ENCODE results near the gene ANKFN1.
"Not testable (repeated sequence)": the region's sequence is repeated elsewhere in the genome, so short reads cannot be mapped to it uniquely, and the experiment has no call there.

ANKFN1 gene

DNA sequence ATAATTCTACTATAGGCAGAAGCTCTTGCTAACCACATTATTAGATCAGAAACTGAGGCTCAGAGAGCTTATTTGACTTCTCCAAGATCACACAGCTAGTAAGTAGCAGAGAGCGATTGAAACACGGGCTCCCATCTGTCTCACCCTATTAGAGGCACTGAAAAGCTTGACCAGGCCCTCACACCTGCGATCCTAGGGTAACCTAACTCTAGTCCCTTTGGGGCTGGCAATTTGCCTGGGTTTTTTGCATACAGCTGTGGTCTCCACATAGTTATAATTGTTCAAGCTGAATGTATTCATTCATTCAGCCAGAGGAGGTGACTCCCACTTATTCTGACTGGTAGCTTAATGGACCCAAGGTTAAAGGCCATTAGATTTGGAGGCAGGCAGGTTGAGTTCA lies 121.2 kb downstream of the ANKFN1 start:
- no peak for TF ChIP-seq EZH2phosphoT487 (IDR thresholded peaks at IDR 0.05; ENCODE audit: borderline replicate concordance)
- TF ChIP-seq, protein P1, sequence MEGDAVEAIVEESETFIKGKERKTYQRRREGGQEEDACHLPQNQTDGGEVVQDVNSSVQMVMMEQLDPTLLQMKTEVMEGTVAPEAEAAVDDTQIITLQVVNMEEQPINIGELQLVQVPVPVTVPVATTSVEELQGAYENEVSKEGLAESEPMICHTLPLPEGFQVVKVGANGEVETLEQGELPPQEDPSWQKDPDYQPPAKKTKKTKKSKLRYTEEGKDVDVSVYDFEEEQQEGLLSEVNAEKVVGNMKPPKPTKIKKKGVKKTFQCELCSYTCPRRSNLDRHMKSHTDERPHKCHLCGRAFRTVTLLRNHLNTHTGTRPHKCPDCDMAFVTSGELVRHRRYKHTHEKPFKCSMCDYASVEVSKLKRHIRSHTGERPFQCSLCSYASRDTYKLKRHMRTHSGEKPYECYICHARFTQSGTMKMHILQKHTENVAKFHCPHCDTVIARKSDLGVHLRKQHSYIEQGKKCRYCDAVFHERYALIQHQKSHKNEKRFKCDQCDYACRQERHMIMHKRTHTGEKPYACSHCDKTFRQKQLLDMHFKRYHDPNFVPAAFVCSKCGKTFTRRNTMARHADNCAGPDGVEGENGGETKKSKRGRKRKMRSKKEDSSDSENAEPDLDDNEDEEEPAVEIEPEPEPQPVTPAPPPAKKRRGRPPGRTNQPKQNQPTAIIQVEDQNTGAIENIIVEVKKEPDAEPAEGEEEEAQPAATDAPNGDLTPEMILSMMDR (conservative IDR thresholded peaks at IDR 0.05; ENCODE audit: low read length) = no peak
- no peaks in the 10 kb centered on the region for H3K36me3 ChIP-seq (ENCODE audit: insufficient read depth, low read length)
- no peaks in the 10 kb centered on the region for H3K9me2 ChIP-seq (replicated peaks; ENCODE audit: low read depth, low read length)
- no peak overlapping the region for H3K9ac ChIP-seq (ENCODE audit: low read depth, low read length, poor library complexity, severe bottlenecking)
- peaks cover 12% of the 10 kb centered on the region for H3K4me1 ChIP-seq (ENCODE audit: insufficient read depth, low read length, poor library complexity, severe bottlenecking)
- no peaks in the 10 kb centered on the region for H3F3A ChIP-seq (ENCODE audit: low read depth)
- H3K9me3 ChIP-seq (ENCODE audit: insufficient read depth, low read depth, low read length) = no peaks in the 10 kb centered on the region
- no peaks in the 10 kb centered on the region for H4K20me1 ChIP-seq (ENCODE audit: insufficient read depth, low read length, poor library complexity, severe bottlenecking)
- H3K79me2 ChIP-seq (ENCODE audit: insufficient read depth, low read length) = no peaks in the 10 kb centered on the region
- H3K27me3 ChIP-seq (ENCODE audit: insufficient read depth, low read length, poor library complexity, severe bottlenecking) = no peaks in the 10 kb centered on the region
- H3K4me2 ChIP-seq (ENCODE audit: low read depth, low read length, poor library complexity, severe bottlenecking) = no peak overlapping the region
- no peak overlapping the region for H3K4me3 ChIP-seq (ENCODE audit: low read length, poor library complexity, severe bottlenecking)
- H2AFZ ChIP-seq (ENCODE audit: low read length) = no peak overlapping the region

DNA sequence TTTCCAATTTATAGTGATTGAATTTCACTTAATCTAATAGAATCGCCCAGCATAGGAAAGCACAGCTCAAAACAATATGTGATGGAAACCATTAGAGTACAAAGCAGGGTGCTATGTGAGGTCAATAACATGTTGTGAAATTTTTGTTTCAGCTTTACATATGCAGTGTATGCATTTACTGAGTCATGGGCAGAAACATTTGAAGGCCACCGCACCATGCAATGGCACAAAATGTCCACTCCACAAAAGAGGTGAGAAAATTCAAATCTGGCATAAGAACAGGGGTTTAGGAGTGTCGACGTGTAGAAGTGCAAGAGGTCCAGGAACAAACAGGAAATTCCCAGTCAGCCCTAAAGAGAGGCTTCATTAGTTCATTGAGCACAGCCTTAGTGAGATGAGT lies 131.2 kb downstream of the ANKFN1 start:
- H3K4me2 ChIP-seq (ENCODE audit: low read depth, low read length, poor library complexity, severe bottlenecking) = no peak overlapping the region
- no peaks in the 10 kb centered on the region for H3K79me2 ChIP-seq (ENCODE audit: insufficient read depth, low read length)
- no peak overlapping the region for H3K4me3 ChIP-seq (ENCODE audit: low read length, poor library complexity, severe bottlenecking)
- H3K27me3 ChIP-seq (ENCODE audit: insufficient read depth, low read length, poor library complexity, severe bottlenecking) = no peaks in the 10 kb centered on the region
- H3K9ac ChIP-seq (ENCODE audit: low read depth, low read length, poor library complexity, severe bottlenecking) = no peak overlapping the region
- no peak for TF ChIP-seq EZH2phosphoT487 (IDR thresholded peaks at IDR 0.05; ENCODE audit: borderline replicate concordance)
- TF ChIP-seq, protein P1 (conservative IDR thresholded peaks at IDR 0.05; ENCODE audit: low read length) = no peak
- no peaks in the 10 kb centered on the region for H3K36me3 ChIP-seq (ENCODE audit: insufficient read depth, low read length)
- peaks cover 9% of the 10 kb centered on the region for H3K4me1 ChIP-seq (ENCODE audit: insufficient read depth, low read length, poor library complexity, severe bottlenecking)
- no peaks in the 10 kb centered on the region for H3F3A ChIP-seq (ENCODE audit: low read depth)
- no peak overlapping the region for H2AFZ ChIP-seq (ENCODE audit: low read length)
- no peaks in the 10 kb centered on the region for H3K9me2 ChIP-seq (replicated peaks; ENCODE audit: low read depth, low read length)
- no peaks in the 10 kb centered on the region for H4K20me1 ChIP-seq (ENCODE audit: insufficient read depth, low read length, poor library complexity, severe bottlenecking)
- H3K9me3 ChIP-seq (ENCODE audit: insufficient read depth, low read depth, low read length) = 0 out of 2 replicates have a peak, but pooled peaks cover 2% of the 10 kb centered on the region

DNA sequence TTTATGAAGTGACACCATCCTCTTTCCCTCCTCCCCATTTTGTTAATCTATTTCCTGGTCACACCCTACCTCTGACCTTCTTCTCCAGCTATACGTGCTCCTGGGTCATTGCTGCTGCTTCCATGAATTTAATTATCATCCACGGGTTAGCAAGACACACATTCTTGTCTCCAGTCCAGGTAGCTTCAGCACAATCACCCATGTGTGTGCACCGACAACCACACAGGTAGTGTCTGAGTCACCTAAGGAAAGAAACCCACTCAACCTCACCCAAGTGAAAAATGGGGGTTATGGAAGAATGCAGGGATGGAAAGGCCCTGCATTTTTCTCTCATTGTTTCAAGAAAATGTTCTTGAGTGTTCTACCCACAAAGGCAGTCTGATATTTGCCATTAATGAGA lies 135.5 kb downstream of the ANKFN1 start:
- H3K4me3 ChIP-seq (ENCODE audit: low read length, poor library complexity, severe bottlenecking); H3K79me2 ChIP-seq (ENCODE audit: insufficient read depth, low read length); H3K27me3 ChIP-seq (ENCODE audit: insufficient read depth, low read length, poor library complexity, severe bottlenecking); H3K36me3 ChIP-seq (ENCODE audit: insufficient read depth, low read length); H3K9me3 ChIP-seq (ENCODE audit: insufficient read depth, low read depth, low read length); H3K9me2 ChIP-seq (replicated peaks; ENCODE audit: low read depth, low read length); H3F3A ChIP-seq (ENCODE audit: low read depth); H4K20me1 ChIP-seq (ENCODE audit: insufficient read depth, low read length, poor library complexity, severe bottlenecking): not testable (repeated sequence)
- peak overlapping the region; percentile 63 for H3K9ac ChIP-seq (ENCODE audit: low read depth, low read length, poor library complexity, severe bottlenecking)
- H3K4me2 ChIP-seq (ENCODE audit: low read depth, low read length, poor library complexity, severe bottlenecking) = peak overlapping the region; percentile 76
- H3K4me1 ChIP-seq (ENCODE audit: insufficient read depth, low read length, poor library complexity, severe bottlenecking) = peaks cover 52% of the 10 kb centered on the region
- peak overlapping the region; percentile 77 for H2AFZ ChIP-seq (ENCODE audit: low read length)

DNA sequence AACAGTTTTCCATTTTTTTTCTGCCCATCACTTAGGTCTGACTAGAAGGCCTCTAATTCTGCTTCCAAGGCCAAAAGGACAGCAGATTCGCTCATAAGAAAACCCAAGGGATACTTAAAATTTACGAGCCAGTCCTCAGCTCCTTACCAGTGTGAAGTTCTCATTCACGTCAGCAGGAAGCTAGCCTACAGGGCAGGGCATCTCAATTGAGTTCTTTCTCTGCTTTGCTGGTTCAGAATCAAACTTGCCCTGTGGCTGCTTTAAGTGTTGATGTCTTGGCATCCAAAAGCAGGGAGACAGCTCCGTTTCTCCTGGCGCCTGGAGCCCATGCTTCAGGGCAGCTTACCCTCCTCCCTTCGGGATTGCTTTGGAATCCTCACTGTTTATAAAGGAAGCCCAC lies 136.0 kb downstream of the ANKFN1 start:
- Histone ChIP-seq H2AFZ (ENCODE audit: low read length) (peak overlapping the region; percentile 77), H3K9me2 (replicated peaks; ENCODE audit: low read depth, low read length) (no peaks in the 10 kb centered on the region), H3F3A (ENCODE audit: low read depth) (no peaks in the 10 kb centered on the region), H3K4me3 (ENCODE audit: low read length, poor library complexity, severe bottlenecking) (no peak overlapping the region), H3K79me2 (ENCODE audit: insufficient read depth, low read length) (no peaks in the 10 kb centered on the region), H3K9me3 (ENCODE audit: insufficient read depth, low read depth, low read length) (no peaks in the 10 kb centered on the region), H3K36me3 (ENCODE audit: insufficient read depth, low read length) (no peaks in the 10 kb centered on the region), H4K20me1 (ENCODE audit: insufficient read depth, low read length, poor library complexity, severe bottlenecking) (no peaks in the 10 kb centered on the region), H3K27me3 (ENCODE audit: insufficient read depth, low read length, poor library complexity, severe bottlenecking) (no peaks in the 10 kb centered on the region), H3K9ac (ENCODE audit: low read depth, low read length, poor library complexity, severe bottlenecking) (peak overlapping the region; percentile 63), H3K4me1 (ENCODE audit: insufficient read depth, low read length, poor library complexity, severe bottlenecking) (peaks cover 57% of the 10 kb centered on the region), H3K4me2 (ENCODE audit: low read depth, low read length, poor library complexity, severe bottlenecking) (peak overlapping the region; percentile 76)
- TF ChIP-seq EZH2phosphoT487 (IDR thresholded peaks at IDR 0.05; ENCODE audit: borderline replicate concordance) = no peak
- TF ChIP-seq, protein P1 (conservative IDR thresholded peaks at IDR 0.05; ENCODE audit: low read length) = no peak

Measured in Loucy (cell line).